ENCODE results near the gene EBF3.

EBF3 gene, protein sequence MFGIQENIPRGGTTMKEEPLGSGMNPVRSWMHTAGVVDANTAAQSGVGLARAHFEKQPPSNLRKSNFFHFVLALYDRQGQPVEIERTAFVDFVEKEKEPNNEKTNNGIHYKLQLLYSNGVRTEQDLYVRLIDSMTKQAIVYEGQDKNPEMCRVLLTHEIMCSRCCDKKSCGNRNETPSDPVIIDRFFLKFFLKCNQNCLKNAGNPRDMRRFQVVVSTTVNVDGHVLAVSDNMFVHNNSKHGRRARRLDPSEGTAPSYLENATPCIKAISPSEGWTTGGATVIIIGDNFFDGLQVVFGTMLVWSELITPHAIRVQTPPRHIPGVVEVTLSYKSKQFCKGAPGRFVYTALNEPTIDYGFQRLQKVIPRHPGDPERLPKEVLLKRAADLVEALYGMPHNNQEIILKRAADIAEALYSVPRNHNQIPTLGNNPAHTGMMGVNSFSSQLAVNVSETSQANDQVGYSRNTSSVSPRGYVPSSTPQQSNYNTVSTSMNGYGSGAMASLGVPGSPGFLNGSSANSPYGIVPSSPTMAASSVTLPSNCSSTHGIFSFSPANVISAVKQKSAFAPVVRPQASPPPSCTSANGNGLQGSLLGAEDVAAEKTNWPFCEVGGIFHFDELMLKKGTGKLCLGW

DNA sequence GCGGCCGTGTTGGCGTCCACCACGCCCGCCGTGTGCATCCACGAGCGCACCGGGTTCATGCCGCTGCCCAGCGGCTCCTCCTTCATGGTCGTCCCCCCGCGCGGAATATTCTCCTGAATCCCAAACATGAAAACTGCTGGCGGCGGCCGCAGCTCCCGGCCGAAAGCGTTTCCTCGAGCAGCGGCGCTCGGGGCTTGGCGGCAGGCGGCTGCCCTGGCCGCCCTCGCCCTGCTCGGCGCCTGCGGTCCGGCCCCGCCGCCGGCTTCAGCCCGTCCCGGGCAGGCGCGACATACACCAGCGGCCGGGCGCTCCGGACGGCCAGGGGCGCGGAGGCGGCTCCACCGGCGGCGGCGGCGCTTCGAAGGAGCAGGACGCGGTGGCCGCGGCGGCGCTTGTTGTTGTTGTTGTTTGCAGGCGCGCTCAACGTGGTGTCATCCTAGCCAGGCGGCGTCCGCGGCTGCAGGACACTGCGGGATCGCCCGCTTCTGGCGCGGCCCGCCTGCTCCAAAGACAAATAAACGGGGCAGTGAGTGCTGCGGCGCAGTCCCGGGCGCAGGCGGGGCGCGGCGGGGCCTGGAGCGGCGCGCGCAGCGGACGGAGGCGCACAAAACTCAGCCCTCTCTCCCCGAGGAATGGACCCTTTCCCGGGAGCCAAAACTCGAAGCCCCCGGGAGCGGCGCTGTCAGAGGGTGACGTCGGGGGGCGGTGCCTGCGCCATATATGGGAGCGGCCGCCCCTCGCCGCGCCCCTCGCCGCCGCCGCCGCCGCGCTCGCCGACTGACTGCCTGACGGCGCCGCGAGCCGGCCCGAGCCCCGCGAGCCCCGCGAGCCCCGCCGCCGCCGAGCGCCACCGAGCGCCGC is at the start of gene EBF3:
EBF3 (minus strand) TSS at position 634 of the 861 bp plus-strand sequence; CDS start at position 128, 506 bp downstream.
- peak; percentile 43 to 47 for DNase-seq

GRCh38 chr10:130013335-130014262 is 49.5 kb upstream of the EBF3 start:
- no peak for DNase-seq

DNA sequence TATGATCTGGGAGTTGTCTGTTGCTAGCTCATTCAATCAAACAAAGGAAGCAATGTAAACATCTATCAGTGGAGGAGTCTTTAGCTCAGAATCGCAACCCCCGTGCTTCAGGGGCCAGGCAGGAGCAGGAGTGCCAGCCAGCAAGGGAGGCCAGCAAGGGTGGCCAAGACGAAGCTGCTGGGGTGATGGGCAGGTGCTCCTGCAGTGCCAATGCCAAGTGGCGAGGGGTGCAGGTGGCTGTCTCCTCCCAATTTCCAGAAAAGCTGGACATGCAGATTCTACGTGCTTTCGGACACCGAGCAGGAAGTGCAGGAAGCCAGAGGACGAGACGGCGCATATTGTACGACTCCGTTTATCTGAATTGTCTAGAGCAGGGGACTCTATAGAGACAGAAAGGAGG is 48.1 kb upstream of the EBF3 start:
- DNase-seq, result no peak

GRCh38 chr10:130010653-130011052 is 46.6 kb upstream of the EBF3 start:
- DNase-seq, result no peak

DNA sequence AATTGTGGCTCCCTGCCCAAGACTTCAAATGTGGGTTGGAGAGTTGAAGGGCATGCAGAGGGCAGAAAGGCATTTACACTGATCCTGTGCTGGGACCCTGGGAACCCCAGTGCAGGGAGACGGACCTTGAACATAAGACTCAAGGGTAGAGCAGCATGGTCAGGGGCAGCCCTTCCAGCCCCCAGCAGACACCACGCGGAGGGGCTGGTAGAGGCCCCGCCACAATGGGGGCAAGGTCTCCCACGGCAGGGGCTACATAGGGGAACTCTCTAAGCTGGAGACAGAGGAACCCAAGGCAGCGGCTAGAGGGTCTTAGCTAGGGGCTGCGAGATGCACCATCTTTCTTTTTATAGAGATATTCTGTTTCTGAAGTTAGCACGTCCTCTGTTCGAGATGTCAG is 45.2 kb upstream of the EBF3 start:
- no peak for DNase-seq

GRCh38 chr10:130003787-130004613 is 39.9 kb upstream of the EBF3 start:
- no peak for DNase-seq

DNA sequence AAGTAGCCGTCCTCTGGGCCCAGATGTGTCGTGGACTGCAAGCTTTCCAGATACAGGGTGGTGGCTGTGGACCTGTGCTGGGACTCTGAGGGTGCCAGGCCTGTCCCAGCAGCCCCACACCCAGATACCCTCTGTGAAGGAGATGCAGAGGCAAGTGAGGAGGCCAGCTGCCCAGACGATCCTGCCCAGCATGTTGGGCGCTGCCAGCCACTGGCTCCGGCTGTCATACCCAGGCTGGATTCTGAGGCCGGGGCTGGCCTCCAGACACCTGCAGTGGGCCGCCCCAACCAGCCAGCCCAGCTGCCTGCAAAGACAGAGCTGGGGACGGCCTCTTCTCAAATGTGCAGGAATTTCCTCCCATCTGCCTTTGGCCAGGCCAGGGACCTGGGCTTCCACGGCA is 39.1 kb upstream of the EBF3 start:
- no peak for DNase-seq

- no peak for DNase-seq
These were observed 38.5 kb upstream of the EBF3 start for GRCh38 chr10:130002606-130003005.

- DNase-seq, result no peak
These were observed 36.8 kb upstream of the EBF3 start for GRCh38 chr10:130000918-130001317.

- DNase-seq, result no peak
These were observed 35.1 kb upstream of the EBF3 start for GRCh38 chr10:129999140-129999539.

GRCh38 chr10:129993621-129994020 is 29.5 kb upstream of the EBF3 start:
- DNase-seq, result no peak

DNA sequence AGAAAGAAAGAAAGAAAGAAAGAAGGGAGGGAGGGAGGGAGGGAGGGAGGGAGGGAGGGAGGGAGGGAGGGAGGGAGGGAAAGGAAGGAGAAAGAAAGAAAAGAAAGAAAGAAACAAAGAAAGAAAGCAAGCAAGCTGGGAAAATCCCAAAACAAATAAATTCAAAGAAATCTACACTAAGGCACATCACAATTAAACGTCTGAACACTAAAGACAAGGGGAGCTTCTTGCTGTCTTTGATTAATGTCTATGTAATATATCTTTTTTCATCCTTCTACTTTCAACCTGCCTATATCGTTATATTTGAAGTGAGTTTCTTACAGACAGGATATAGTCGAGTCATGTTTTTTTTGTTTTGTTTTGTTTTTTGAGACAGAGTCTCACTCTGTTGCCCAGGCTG is 28.3 kb upstream of the EBF3 start:
- no peak for DNase-seq

GRCh38 chr10:129982825-129983224 is 18.8 kb upstream of the EBF3 start:
- no peak for DNase-seq

- no peak for DNase-seq
These were observed 14.9 kb upstream of the EBF3 start for GRCh38 chr10:129978980-129979379.

- no peak for DNase-seq
These were observed 14.2 kb upstream of the EBF3 start for GRCh38 chr10:129978322-129978721.

DNA sequence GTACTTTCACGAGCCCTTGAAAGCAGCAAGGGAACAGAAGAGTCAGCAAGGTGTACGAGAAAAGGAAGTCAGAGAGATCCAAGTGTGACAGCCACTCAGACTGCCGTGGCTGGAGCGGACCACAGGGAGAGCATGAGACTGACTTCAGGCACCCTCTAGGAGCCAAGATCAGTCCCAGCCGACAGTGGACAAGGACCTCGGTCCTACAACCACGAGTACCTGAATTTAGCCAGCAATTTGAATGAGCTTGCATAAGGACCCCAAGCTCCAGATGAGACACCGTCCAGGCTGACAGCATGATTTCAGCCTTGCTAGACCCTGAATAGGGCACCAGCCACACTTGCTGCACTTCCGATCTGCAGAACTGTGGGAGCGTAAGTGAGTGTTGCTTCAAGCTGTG is 13.7 kb upstream of the EBF3 start:
- no peak for DNase-seq

- DNase-seq, result no peak
These were observed 9.6 kb upstream of the EBF3 start for GRCh38 chr10:129973674-129974059.

- DNase-seq, result no peak
These were observed 9.0 kb upstream of the EBF3 start for GRCh38 chr10:129972966-129973673.

GRCh38 chr10:129972145-129972965 is 8.3 kb upstream of the EBF3 start:
- no peak for DNase-seq

Data from activated CD4-positive, alpha-beta T cell treated with anti-CD3 and anti-CD28 coated beads, Interleukin-2, amount 50 U/mL, for 48 hours (primary cell).